GM23338 (cell line): ENCODE results near the gene HAS3. TPM values are rescaled to one million over a fixed set of nuclear protein-coding genes. Genes with fewer than 3 reads are reported as not detected.
A peak's percentile ranks its signal among the peaks of the same experiment; 100 is the strongest.

Source experiments
- ATAC-seq: fragments of 200-7000 bp; cut with Tn5 transposase; 3 replicates; pipeline ENCODE4 v1.9.1; 2020
- DNase-seq: peaks from one replicate; pipeline ENCODE4 v3.0.0-alpha.2; 2015; ENCODE audit warnings: low spot score
- H2AFZ ChIP-seq: fragments of 200-600 bp; sonication (generic); 2 replicates; pipeline ENCODE4 v1.8.0; 2016; ENCODE audit warnings: antibody characterized with exemption, mild to moderate bottlenecking, moderate library complexity
- H3F3A ChIP-seq: fragments of 200-600 bp; sonication (generic); replicated peaks from 2 replicates; pipeline ENCODE4 v1.8.0; 2017; ENCODE audit warnings: antibody characterized with exemption, mixed run types, low read depth
- H3K27ac ChIP-seq: fragments of 200-600 bp; sonication (generic); 2 replicates; pipeline ENCODE4 v1.6.1; 2016; ENCODE audit warnings: low read depth
- H3K27me3 ChIP-seq: fragments of 200-600 bp; sonication (generic); 2 replicates; pipeline ENCODE4 v1.8.0; 2016; ENCODE audit warnings: mild to moderate bottlenecking, mixed run types, moderate library complexity; ENCODE audit not compliant: insufficient read depth
- H3K36me3 ChIP-seq: fragments of 200-600 bp; sonication (generic); 2 replicates; pipeline ENCODE4 v1.8.0; 2016; ENCODE audit warnings: mild to moderate bottlenecking; ENCODE audit not compliant: insufficient read depth
- H3K4me1 ChIP-seq: fragments of 200-600 bp; sonication (generic); 2 replicates; pipeline ENCODE4 v1.8.0; 2016; ENCODE audit warnings: mild to moderate bottlenecking, moderate library complexity; ENCODE audit not compliant: insufficient read depth
- H3K4me2 ChIP-seq: fragments of 200-600 bp; sonication (generic); 2 replicates; pipeline ENCODE4 v1.7.1; 2017; ENCODE audit warnings: mixed run types
- H3K4me3 ChIP-seq: fragments of 200-600 bp; sonication (generic); 2 replicates; pipeline ENCODE4 v1.6.1; 2016; ENCODE audit warnings: mixed run types
- H3K79me2 ChIP-seq: fragments of 200-600 bp; sonication (generic); replicated peaks from 2 replicates; pipeline ENCODE4 v1.8.0; 2017; ENCODE audit warnings: mild to moderate bottlenecking; ENCODE audit not compliant: insufficient read depth
- H3K9me2 ChIP-seq: fragments of 200-600 bp; sonication (generic); 2 replicates; pipeline ENCODE4 v1.8.0; 2017; ENCODE audit not compliant: insufficient read depth
- H4K20me1 ChIP-seq: fragments of 200-600 bp; sonication (generic); replicated peaks from 2 replicates; pipeline ENCODE4 v1.8.0; 2017; ENCODE audit warnings: mild to moderate bottlenecking; ENCODE audit not compliant: insufficient read depth
- H3K27ac Mint-ChIP-seq: 2 replicates; pipeline ENCODE4 v1.8.0; 2020; ENCODE audit warnings: inconsistent platforms, mild to moderate bottlenecking, moderate library complexity, mixed read lengths
- H3K27me3 Mint-ChIP-seq: 3 replicates; pipeline ENCODE4 v1.8.0; 2022; ENCODE audit warnings: low read depth, mild to moderate bottlenecking, moderate library complexity, mixed read lengths, inconsistent platforms; ENCODE audit not compliant: insufficient read depth, poor library complexity
- H3K36me3 Mint-ChIP-seq: 3 replicates; pipeline ENCODE4 v1.8.0; 2021; ENCODE audit warnings: low read depth, mild to moderate bottlenecking, inconsistent platforms, moderate library complexity, mixed read lengths
- H3K4me1 Mint-ChIP-seq: 3 replicates; pipeline ENCODE4 v1.8.0; 2020; ENCODE audit warnings: mild to moderate bottlenecking, inconsistent platforms, mixed read lengths
- H3K4me3 Mint-ChIP-seq: 3 replicates; pipeline ENCODE4 v1.8.0; 2021; ENCODE audit warnings: moderate library complexity, mild to moderate bottlenecking, inconsistent platforms, mixed read lengths
- H3K9me3 Mint-ChIP-seq: 3 replicates; pipeline ENCODE4 v1.8.0; 2020; ENCODE audit warnings: moderate library complexity, mild to moderate bottlenecking, inconsistent platforms, mixed read lengths
- CTCF ChIP-seq, 2 experiments: fragments of 200-600 bp in 1 of 2; sonication (generic) in 1 of 2; conservative IDR thresholded peaks; 2 replicates each; pipeline versions ENCODE4 v1.5.1 to v1.6.1; 2016 to 2017; ENCODE audit warnings: antibody characterized with exemption in 2 of 2, low read depth in 2 of 2, mild to moderate bottlenecking in 2 of 2, moderate library complexity in 1 of 2
- ETS1 ChIP-seq: IDR thresholded peaks from 2 replicates; pipeline ENCODE4 v1.6.1; 2016; ENCODE audit warnings: antibody characterized with exemption
- EZH2 ChIP-seq: fragments of 200-600 bp; sonication (generic); IDR thresholded peaks from one replicate; pipeline ENCODE4 v1.8.0; 2017; ENCODE audit warnings: antibody characterized with exemption, mild to moderate bottlenecking, low read depth; ENCODE audit not compliant: unreplicated experiment
- EZH2phosphoT487 ChIP-seq: fragments of 200-600 bp; sonication (generic); IDR thresholded peaks from one replicate; pipeline ENCODE4 v1.8.1; 2018; ENCODE audit warnings: antibody characterized with exemption; ENCODE audit not compliant: unreplicated experiment
- NANOG ChIP-seq: IDR thresholded peaks from 2 replicates; pipeline ENCODE4 v1.6.1; 2016; ENCODE audit warnings: antibody characterized with exemption, borderline replicate concordance
- REST ChIP-seq: IDR thresholded peaks from one replicate; pipeline ENCODE4 v1.6.1; 2018; ENCODE audit warnings: antibody characterized with exemption; ENCODE audit not compliant: unreplicated experiment
- STAT1 ChIP-seq: IDR thresholded peaks from one replicate; pipeline ENCODE4 v1.6.1; 2016; ENCODE audit warnings: antibody characterized with exemption; ENCODE audit not compliant: unreplicated experiment
- ZNF114 ChIP-seq: fragments of 250-450 bp; sonication (Bioruptor Pico); IDR thresholded peaks from 2 replicates; pipeline ENCODE4 v1.5.0; 2020; ENCODE audit warnings: mild to moderate bottlenecking, moderate library complexity
- ZNF331 ChIP-seq: fragments of 250-450 bp; sonication (Bioruptor Pico); IDR thresholded peaks from 2 replicates; pipeline ENCODE4 v1.5.0; 2020; ENCODE audit warnings: low read depth, mild to moderate bottlenecking, moderate library complexity
- ZNF462 ChIP-seq: fragments of 250-450 bp; sonication (Bioruptor Pico); IDR thresholded peaks from 2 replicates; pipeline ENCODE4 v1.5.0; 2020; ENCODE audit warnings: mild to moderate bottlenecking, moderate library complexity
- polyA plus RNA-seq: library from polyadenylated mRNA; unstranded; fragments of >200 nt; fragmentation: Nextera tagmentation; extraction: Ambion mirVana; gene quantifications from 2 replicates; pipeline ENCODE4 v1.2.1, GENCODE V29; 2016
- total RNA-seq: library from RNA; depleted of rRNA; stranded (reverse); fragments of >200 nt; shearing (Covaris generic); gene quantifications from 2 replicates; pipeline ENCODE4 v1.2.3, GENCODE V29; 2014

HAS3 gene
- total and polyA plus RNA-seq, 2 experiments from 2014 or later, result 7.3 to 54.9 TPM

- H3F3A ChIP-seq, result peaks cover 65% of the 10 kb centered on the region
- peaks cover 23% of the 10 kb centered on the region for H3K4me1 ChIP-seq
- H3K4me2 ChIP-seq, result no peak overlapping the region
- H3K4me1 Mint-ChIP-seq, result peaks cover 42% of the 10 kb centered on the region
- TF ChIP-seq NANOG, result no peak
- TF ChIP-seq EZH2phosphoT487, result no peak
- no peak for TF ChIP-seq REST
- TF ChIP-seq CTCF (conservative IDR thresholded peaks at IDR 0.05; ENCODE audit: low read depth in 2 of 2), result no peak
- no peak for TF ChIP-seq ZNF331 (CRISPR knock-in tag)
- TF ChIP-seq ETS1, result no peak
- TF ChIP-seq ZNF114 (CRISPR knock-in tag), result no peak
- no peak for TF ChIP-seq STAT1
- TF ChIP-seq ZNF462 (CRISPR knock-in tag), result no peak
- TF ChIP-seq EZH2, result no peak
- H3K27me3 ChIP-seq, result no peaks in the 10 kb centered on the region
- peaks cover 58% of the 10 kb centered on the region for H3K36me3 ChIP-seq
- H3K36me3 Mint-ChIP-seq, result peaks cover 82% of the 10 kb centered on the region
- H3K27ac ChIP-seq, result 0 out of 2 replicates have a peak overlapping the region, but pooled peaks have one; percentile 66
- peaks cover 6% of the 10 kb centered on the region for H4K20me1 ChIP-seq
- H3K4me3 ChIP-seq, result no peak overlapping the region
- H3K79me2 ChIP-seq, result peaks cover 51% of the 10 kb centered on the region
- H2AFZ ChIP-seq, result no peak overlapping the region
- peaks cover 24% of the 10 kb centered on the region for H3K27me3 Mint-ChIP-seq
- no peak for DNase-seq
- no peak overlapping the region; the same call in 2 of the 3 replicates for H3K4me3 Mint-ChIP-seq
- no peaks in the 10 kb centered on the region for H3K9me2 ChIP-seq
- no peaks in the 10 kb centered on the region for H3K9me3 Mint-ChIP-seq
- ATAC-seq, result no peak
- H3K27ac Mint-ChIP-seq, result no peak overlapping the region
These were observed 5.9 kb downstream of the HAS3 start for GRCh38 chr16:69111216-69111875.
